ENCODE data around the gene PPDPF.
"Not testable (repeated sequence)": the region's sequence is repeated elsewhere in the genome, so short reads cannot be mapped to it uniquely, and the experiment has no call there.

Gene PPDPF

DNA sequence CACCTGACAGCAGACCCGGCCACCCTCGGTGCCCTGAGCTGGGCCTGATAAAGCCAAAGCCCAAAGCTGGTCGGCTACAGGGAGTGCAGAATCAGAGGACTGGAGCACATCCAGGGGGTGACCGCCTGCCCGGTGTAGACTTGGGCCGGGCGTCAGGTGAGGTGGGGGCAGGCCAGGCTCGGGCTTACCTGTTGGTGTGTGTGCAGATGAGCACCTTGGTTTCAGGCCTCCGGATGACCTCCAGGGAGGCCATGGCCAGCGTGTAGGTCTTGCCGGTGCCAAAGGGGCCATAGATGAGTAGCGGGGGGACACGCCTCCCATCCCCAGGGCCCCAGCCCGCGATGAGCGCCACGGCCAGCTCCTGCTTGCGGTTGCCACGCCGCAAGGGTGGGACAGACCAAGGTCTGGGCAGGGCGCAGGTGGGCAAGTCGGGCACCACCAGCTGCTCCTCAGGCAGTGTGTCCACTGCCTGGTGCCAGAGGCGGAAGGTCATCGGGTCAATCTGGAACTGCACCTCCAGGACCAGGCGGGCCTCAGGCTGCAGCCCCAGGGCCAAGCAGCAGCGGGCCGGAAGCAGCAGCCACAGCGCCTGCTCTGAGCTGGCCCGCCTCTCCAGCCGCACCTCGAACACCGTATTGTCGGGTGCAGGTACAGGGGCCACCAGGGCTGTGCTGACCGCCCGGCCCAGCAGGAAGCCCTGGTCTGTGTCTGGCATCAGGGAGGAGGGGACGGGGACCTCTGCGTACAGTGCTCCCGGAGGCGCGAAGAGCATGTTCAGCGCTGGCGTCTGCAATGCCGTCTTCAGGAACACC is 47.8 kb downstream of the PPDPF start:
- no peak for DNase-seq (ENCODE audit: low spot score)
- in situ Hi-C loops (cut with MboI; ENCODE audit: low sequenced_read_pairs, unreplicated experiment), result no loop called here
- TF ChIP-seq, protein P1, sequence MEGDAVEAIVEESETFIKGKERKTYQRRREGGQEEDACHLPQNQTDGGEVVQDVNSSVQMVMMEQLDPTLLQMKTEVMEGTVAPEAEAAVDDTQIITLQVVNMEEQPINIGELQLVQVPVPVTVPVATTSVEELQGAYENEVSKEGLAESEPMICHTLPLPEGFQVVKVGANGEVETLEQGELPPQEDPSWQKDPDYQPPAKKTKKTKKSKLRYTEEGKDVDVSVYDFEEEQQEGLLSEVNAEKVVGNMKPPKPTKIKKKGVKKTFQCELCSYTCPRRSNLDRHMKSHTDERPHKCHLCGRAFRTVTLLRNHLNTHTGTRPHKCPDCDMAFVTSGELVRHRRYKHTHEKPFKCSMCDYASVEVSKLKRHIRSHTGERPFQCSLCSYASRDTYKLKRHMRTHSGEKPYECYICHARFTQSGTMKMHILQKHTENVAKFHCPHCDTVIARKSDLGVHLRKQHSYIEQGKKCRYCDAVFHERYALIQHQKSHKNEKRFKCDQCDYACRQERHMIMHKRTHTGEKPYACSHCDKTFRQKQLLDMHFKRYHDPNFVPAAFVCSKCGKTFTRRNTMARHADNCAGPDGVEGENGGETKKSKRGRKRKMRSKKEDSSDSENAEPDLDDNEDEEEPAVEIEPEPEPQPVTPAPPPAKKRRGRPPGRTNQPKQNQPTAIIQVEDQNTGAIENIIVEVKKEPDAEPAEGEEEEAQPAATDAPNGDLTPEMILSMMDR (IDR thresholded peaks at IDR 0.05; ENCODE audit: borderline replicate concordance, control extremely low read depth, extremely low read depth, insufficient read depth, missing control alignments), result no peak

DNA sequence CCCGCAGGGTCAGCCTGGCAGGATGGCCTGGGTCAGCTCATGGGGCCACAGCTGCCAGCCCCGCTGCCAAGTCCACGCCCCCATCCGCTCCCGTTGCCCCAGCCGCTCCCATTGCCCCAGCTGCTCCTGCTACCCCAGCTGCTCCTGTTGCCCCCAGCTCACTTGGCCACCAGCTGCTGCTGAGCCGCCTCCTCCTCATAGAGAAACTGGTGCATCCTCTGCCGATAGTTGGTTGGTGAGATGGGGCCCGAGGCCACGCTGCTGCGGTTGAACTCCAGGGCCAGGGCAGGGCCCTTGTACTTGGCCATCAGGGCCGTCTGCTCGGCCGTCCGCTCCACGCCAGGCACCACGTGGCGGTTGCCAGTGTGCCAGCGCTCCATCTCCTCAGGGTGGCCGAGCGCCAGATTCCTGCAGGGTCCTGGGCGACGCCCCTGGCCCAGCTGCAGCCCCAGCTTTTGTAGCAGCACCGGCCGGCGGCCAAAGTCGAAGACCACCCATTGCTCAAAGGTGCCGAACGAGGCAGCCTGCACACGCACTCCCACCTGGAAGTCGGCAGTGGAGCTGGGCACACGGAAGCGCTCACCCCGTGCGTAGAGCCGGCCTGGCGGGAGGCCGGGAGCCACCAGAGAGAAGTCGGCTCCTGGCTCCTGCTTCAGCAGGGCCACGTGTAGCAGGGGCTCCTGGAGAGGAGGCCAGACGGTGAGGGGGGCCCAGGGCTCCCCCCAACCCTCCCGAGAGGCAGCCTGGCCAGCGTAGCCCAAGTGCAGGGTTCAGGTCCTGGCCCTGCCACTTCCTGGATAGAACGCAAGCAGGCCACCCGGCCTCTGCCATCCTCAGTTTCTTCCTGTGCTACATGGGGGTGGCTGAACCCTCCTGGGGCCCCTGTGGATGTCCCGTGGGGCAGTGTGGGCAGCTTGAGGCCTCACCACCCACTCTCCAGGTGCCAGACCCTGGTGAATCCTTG is 48.7 kb downstream of the PPDPF start:
- in situ Hi-C loops (cut with MboI; ENCODE audit: low sequenced_read_pairs, unreplicated experiment), result no loop called here
- DNase-seq (ENCODE audit: low spot score), result no peak
- TF ChIP-seq, protein P1 (IDR thresholded peaks at IDR 0.05; ENCODE audit: borderline replicate concordance, control extremely low read depth, extremely low read depth, insufficient read depth, missing control alignments), result no peak

DNA sequence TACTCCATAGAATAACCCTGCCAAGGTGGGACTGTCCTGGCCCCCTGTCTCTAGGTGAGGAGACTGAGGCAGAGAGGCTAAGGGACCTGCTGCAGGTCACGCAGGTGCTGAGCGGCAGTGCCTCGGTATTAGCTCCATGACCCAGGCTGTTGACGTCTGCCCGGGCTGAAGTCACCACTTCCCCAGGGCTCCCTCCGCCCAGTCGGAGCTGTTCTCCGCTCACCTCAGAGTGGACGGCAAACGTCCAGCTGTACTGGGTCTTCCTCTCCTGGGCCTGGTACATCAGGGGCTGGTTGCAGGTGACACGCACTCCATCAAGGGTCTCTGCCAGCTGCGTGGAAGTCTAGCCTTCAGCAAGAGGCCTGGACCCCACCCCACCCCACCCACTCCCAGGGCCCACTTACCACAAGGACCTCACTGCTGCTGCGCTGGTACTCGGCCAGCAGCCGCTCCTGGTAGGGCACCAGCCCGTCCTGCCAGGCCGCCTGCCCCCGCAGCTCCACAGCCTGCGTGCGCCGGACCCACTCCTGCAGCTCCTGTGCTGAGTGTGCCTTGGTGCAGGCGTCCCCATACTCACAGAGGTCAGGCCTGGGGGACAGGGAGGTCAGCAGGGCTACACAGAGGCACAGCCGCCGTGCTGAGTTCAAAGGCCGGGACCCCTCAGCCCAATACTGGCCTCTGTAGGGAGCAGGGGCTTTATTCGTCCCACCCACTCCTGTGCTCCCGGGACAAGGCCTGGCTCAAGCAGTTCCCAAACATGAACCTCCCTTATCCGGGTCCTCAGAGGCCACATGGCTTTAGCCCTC is 49.9 kb downstream of the PPDPF start:
- in situ Hi-C loops (cut with MboI; ENCODE audit: low sequenced_read_pairs, unreplicated experiment), result no loop called here
- TF ChIP-seq, protein P1 (IDR thresholded peaks at IDR 0.05; ENCODE audit: borderline replicate concordance, control extremely low read depth, extremely low read depth, insufficient read depth, missing control alignments), result no peak

GRCh38 chr20:63571087-63571478 is 50.5 kb downstream of the PPDPF start:
- in situ Hi-C loops (cut with MboI; ENCODE audit: low sequenced_read_pairs, unreplicated experiment); DNase-seq (ENCODE audit: low spot score): not testable (repeated sequence)

More for the DNA sequence above, 49.9 kb downstream of the PPDPF start:
- DNase-seq (ENCODE audit: low spot score), result no peak

Measured in GM13976 (cell line).